A549 (cell line): ENCODE data around the gene RBM10. TPM values are rescaled to one million over a fixed set of nuclear protein-coding genes. Genes with fewer than 3 reads are reported as not detected.

ENCODE experiments used
- ATAC-seq, 2 experiments: fragments of 200-7000 bp in 1 of 2; fragments of >200 bp in 1 of 2; cut with Nextera tagmentation in 1 of 2; cut with Tn5 transposase in 1 of 2; 3 replicates each; pipeline versions ENCODE4 v1.8.0 to v1.9.1; 2018 to 2020; ENCODE audit warnings: mild to moderate bottlenecking in 1 of 2, moderate library complexity in 1 of 2
- CTCF ChIA-PET: fragments of 300-600 bp; sonication (Branson Sonifier 250); formaldehyde crosslinking; extraction: SDS; loops from one replicate; lab custom pipeline; 2021; ENCODE audit warnings: antibody characterized with exemption, inconsistent platforms; lab: Yijun Ruan, JAX
- POLR2A ChIA-PET: fragments of 350-600 bp; formaldehyde crosslinking; extraction: SDS; loops from one replicate; lab custom pipeline; 2021; ENCODE audit warnings: antibody characterized with exemption, inconsistent platforms; lab: Yijun Ruan, JAX
- DNase-seq, 2 experiments: peaks; one replicate each; pipeline versions ENCODE4 v3.0.0 to v3.0.0-alpha.2; 2011 to 2016; ENCODE audit warnings: low read depth in 1 of 2, low spot score in 1 of 2
- FAIRE-seq: peaks from 2 replicates; lab custom pipeline; 2011; peaks lifted over from hg19 to GRCh38; lab: Jason Lieb, UNC
- H3K27ac ChIP-seq, 2 experiments: fragments of >200 bp; sonication (Bioruptor Twin); formaldehyde crosslinking; 3 replicates each; pipeline ENCODE4 v1.5.1; 2016 to 2017
- H3K4me1 ChIP-seq: fragments of >200 bp; sonication (Bioruptor Twin); formaldehyde crosslinking; 3 replicates; pipeline ENCODE4 v1.6.1; 2016
- H3K4me2 ChIP-seq: fragments of >200 bp; sonication (Bioruptor Twin); formaldehyde crosslinking; 3 replicates; pipeline ENCODE4 v1.6.1; 2016
- H3K4me3 ChIP-seq: fragments of >200 bp; sonication (Bioruptor Twin); formaldehyde crosslinking; 3 replicates; pipeline ENCODE4 v1.5.1; 2016
- H3K9me3 ChIP-seq: fragments of >200 bp; sonication (Bioruptor Twin); formaldehyde crosslinking; 3 replicates; pipeline ENCODE4 v1.6.1; 2016
- BHLHE40 ChIP-seq: IDR thresholded peaks from 2 replicates; pipeline ENCODE4 v1.6.1; 2012; ENCODE audit warnings: low read depth, low read length, inconsistent platforms
- CBX2 ChIP-seq: fragments of 200-600 bp; sonication (generic); IDR thresholded peaks from 2 replicates; pipeline ENCODE4 v1.6.1; 2016; ENCODE audit warnings: low read depth, mild to moderate bottlenecking, borderline replicate concordance
- CBX8 ChIP-seq: fragments of 200-600 bp; sonication (generic); IDR thresholded peaks from 2 replicates; pipeline ENCODE4 v1.6.1; 2016
- CEBPB ChIP-seq, 2 experiments: fragments of >200 bp in 1 of 2; sonication (Bioruptor Twin) in 1 of 2; formaldehyde crosslinking in 1 of 2; IDR thresholded peaks; 2 replicates each; pipeline ENCODE4 v1.6.1; 2012 to 2016
- CHD2 ChIP-seq: fragments of 150-350 bp; IDR thresholded peaks from 2 replicates; pipeline ENCODE4 v1.6.1; 2014; ENCODE audit warnings: low read length; ENCODE audit not compliant: partially characterized antibody
- CHD4 ChIP-seq: fragments of 200-600 bp; sonication (generic); IDR thresholded peaks from 2 replicates; pipeline ENCODE4 v1.6.1; 2016; ENCODE audit warnings: antibody characterized with exemption, mild to moderate bottlenecking, borderline replicate concordance
- EHMT2 ChIP-seq: fragments of 200-600 bp; sonication (generic); IDR thresholded peaks from 2 replicates; pipeline ENCODE4 v1.6.1; 2016; ENCODE audit warnings: antibody characterized with exemption, low read depth, mild to moderate bottlenecking, moderate library complexity
- EP300 ChIP-seq, 2 experiments: fragments of >200 bp; sonication (Bioruptor Twin); formaldehyde crosslinking; IDR thresholded peaks; 2 replicates in 1 of 2; 3 replicates in 1 of 2; pipeline ENCODE4 v1.6.1; 2016 to 2017
- ESRRA ChIP-seq: fragments of 150-350 bp; IDR thresholded peaks from 2 replicates; pipeline ENCODE4 v1.6.1; 2014; ENCODE audit warnings: mild to moderate bottlenecking, low read length, borderline replicate concordance
- FOXS1 ChIP-seq: fragments of 250-450 bp; sonication (Bioruptor Pico); IDR thresholded peaks from 2 replicates; pipeline ENCODE4 v1.5.0; 2020; ENCODE audit warnings: mild to moderate bottlenecking, moderate library complexity
- GATA3 ChIP-seq: IDR thresholded peaks from 2 replicates; pipeline ENCODE4 v1.6.1; 2012; ENCODE audit warnings: borderline replicate concordance
- HOXB13 ChIP-seq: fragments of 250-450 bp; sonication (Bioruptor Pico); IDR thresholded peaks from 2 replicates; pipeline ENCODE4 v1.5.0; 2020; ENCODE audit warnings: low read depth, mild to moderate bottlenecking, moderate library complexity
- JUNB ChIP-seq: fragments of >200 bp; sonication (Bioruptor Twin); formaldehyde crosslinking; IDR thresholded peaks from 2 replicates; pipeline ENCODE4 v1.6.1; 2016
- MAFK ChIP-seq: fragments of 450-650 bp; IDR thresholded peaks from 2 replicates; pipeline ENCODE4 v1.6.1; 2014; ENCODE audit not compliant: partially characterized antibody
- MYC ChIP-seq: IDR thresholded peaks from 2 replicates; pipeline ENCODE4 v1.6.1; 2012; ENCODE audit warnings: mild to moderate bottlenecking, inconsistent platforms, low read length, improper control_type of control experiment, borderline replicate concordance
- RCOR1 ChIP-seq: fragments of 150-350 bp; IDR thresholded peaks from 2 replicates; pipeline ENCODE4 v1.6.1; 2014; ENCODE audit warnings: antibody characterized with exemption, low read length, low read depth
- RFX5 ChIP-seq: fragments of 450-650 bp; IDR thresholded peaks from 2 replicates; pipeline ENCODE4 v1.7.1; 2014; ENCODE audit warnings: antibody characterized with exemption, mild to moderate bottlenecking, moderate library complexity
- RNF2 ChIP-seq: fragments of 200-600 bp; sonication (generic); IDR thresholded peaks from 2 replicates; pipeline ENCODE4 v1.6.1; 2016; ENCODE audit warnings: low read depth, mild to moderate bottlenecking, antibody characterized with exemption, moderate library complexity, borderline replicate concordance
- SMC3 ChIP-seq: fragments of >200 bp; sonication (Bioruptor Twin); formaldehyde crosslinking; IDR thresholded peaks from 3 replicates; pipeline ENCODE4 v1.6.1; 2018; ENCODE audit warnings: inconsistent platforms
- ZFP36 ChIP-seq: fragments of 450-650 bp; IDR thresholded peaks from 2 replicates; pipeline ENCODE4 v1.6.1; 2014; ENCODE audit warnings: borderline replicate concordance; ENCODE audit not compliant: partially characterized antibody
- ZSCAN20 ChIP-seq: fragments of 250-450 bp; sonication (Bioruptor Pico); IDR thresholded peaks from 2 replicates; pipeline ENCODE4 v1.8.0; 2022; ENCODE audit warnings: mild to moderate bottlenecking, moderate library complexity
- WGBS: methylation state at CpG from one replicate; pipeline ENCODE4 v1.1.6; 2017; ENCODE audit errors: missing lambda C conversion rate; 5-methylcytosine and 5-hydroxymethylcytosine counted together
- polyA plus RNA-seq, 4 experiments: library from polyadenylated mRNA; depleted of rRNA in 3 of 4; stranded (reverse); fragments of >200 nt; fragmentation: RNase III in 1 of 4; extraction: RNeasy Plus Mini Kit Qiagen cat#74134 plus additional on column Dnase treatment in 1 of 4; gene quantifications; 2 replicates in 3 of 4; 3 replicates in 1 of 4; pipeline ENCODE4 v1.2.3, GENCODE V29; 2011 to 2017
- TF ChIP-seq, protein P1 (sequence below): fragments of >200 bp; sonication (Bioruptor Twin); formaldehyde crosslinking; IDR thresholded peaks from 3 replicates; pipeline ENCODE4 v1.6.1; 2016
- TF ChIP-seq, protein P2 (sequence below): fragments of >200 bp; sonication (Bioruptor Twin); formaldehyde crosslinking; IDR thresholded peaks from 2 replicates; pipeline ENCODE4 v1.6.1; 2016
- TF ChIP-seq, protein P3 (sequence below): fragments of 250-450 bp; sonication (Bioruptor Pico); IDR thresholded peaks from 2 replicates; pipeline ENCODE4 v1.5.0; 2020; ENCODE audit warnings: low read depth, mild to moderate bottlenecking, moderate library complexity
- TF ChIP-seq, protein P4 (sequence below): fragments of 200-600 bp; sonication (generic); IDR thresholded peaks from 2 replicates; pipeline ENCODE4 v1.6.1; 2016; ENCODE audit warnings: antibody characterized with exemption, mild to moderate bottlenecking, moderate library complexity
- TF ChIP-seq, protein P5 (sequence below): IDR thresholded peaks from 2 replicates; pipeline ENCODE4 v1.6.1; 2012
- TF ChIP-seq, protein P6 (sequence below): fragments of 450-650 bp; IDR thresholded peaks from 2 replicates; pipeline ENCODE4 v1.6.1; 2014; ENCODE audit warnings: antibody characterized with exemption

The RBM10 gene
- polyA plus RNA-seq, 2 of the 4 experiments (the other 2 are of a cell fraction), result 21.1 to 29.8 TPM

DNA sequence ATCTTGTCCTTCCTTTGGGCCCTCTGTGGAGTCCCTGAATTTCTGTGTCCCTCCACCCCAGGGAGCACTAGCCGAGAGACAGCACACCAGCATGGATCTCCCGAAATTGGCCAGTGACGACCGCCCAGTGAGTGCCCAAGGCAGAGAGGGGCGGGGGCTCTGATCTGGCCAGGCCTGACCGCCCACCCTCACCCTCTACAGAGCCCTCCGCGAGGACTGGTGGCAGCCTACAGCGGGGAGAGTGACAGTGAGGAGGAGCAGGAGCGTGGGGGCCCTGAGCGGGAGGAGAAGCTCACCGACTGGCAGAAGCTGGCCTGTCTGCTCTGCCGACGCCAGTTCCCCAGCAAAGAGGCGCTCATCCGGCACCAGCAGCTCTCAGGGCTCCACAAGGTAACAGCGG lies 40.2 kb downstream of the RBM10 start:
- no peaks in the 10 kb centered on the region for H3K9me3 ChIP-seq
- no peak for DNase-seq
- 93% methylated on average over 12 of the region's 17 CpGs for WGBS

DNA sequence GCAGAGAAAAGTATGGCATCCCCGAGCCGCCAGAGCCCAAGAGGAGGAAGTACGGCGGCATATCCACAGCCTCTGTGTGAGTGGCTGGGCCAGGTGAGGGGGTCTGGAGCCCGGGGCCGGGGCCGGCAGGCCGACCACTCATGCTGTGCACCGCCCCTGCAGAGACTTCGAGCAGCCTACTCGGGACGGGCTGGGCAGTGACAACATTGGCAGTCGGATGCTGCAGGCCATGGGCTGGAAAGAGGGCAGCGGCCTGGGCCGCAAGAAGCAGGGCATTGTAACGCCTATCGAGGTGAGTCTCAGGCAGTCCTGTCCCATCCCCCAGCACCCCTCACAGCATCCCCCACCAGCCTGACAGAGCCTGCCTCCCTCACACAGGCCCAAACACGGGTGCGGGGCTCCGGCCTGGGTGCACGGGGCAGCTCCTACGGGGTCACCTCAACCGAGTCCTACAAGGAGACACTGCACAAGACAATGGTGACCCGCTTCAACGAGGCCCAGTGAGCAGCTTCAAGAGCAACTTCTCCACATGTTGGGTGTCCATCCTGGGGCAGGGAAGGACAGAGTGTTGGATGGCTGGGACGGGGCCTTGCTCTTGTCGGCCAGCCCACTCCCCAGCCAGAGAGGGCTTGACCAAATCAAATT lies 41.2 kb downstream of the RBM10 start:
- no peak overlapping the region for H3K4me2 ChIP-seq
- no peaks in the 10 kb centered on the region for H3K4me1 ChIP-seq
- FAIRE-seq (no peak), ATAC-seq (no peak), DNase-seq (no peak)
- no peak for TF ChIP-seq RCOR1
- TF ChIP-seq ZFP36, result no peak
- no peak for TF ChIP-seq CEBPB (IDR thresholded peaks at IDR 0.05)
- TF ChIP-seq, protein P1, sequence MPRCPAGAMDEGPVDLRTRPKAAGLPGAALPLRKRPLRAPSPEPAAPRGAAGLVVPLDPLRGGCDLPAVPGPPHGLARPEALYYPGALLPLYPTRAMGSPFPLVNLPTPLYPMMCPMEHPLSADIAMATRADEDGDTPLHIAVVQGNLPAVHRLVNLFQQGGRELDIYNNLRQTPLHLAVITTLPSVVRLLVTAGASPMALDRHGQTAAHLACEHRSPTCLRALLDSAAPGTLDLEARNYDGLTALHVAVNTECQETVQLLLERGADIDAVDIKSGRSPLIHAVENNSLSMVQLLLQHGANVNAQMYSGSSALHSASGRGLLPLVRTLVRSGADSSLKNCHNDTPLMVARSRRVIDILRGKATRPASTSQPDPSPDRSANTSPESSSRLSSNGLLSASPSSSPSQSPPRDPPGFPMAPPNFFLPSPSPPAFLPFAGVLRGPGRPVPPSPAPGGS, result no peak
- TF ChIP-seq BHLHE40, result no peak
- TF ChIP-seq, protein P2, sequence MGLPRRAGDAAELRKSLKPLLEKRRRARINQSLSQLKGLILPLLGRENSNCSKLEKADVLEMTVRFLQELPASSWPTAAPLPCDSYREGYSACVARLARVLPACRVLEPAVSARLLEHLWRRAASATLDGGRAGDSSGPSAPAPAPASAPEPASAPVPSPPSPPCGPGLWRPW, result no peak
- TF ChIP-seq JUNB, result no peak
- no peak for TF ChIP-seq CHD2
- TF ChIP-seq GATA3, result no peak
- TF ChIP-seq RFX5, result no peak
- TF ChIP-seq, protein P3, sequence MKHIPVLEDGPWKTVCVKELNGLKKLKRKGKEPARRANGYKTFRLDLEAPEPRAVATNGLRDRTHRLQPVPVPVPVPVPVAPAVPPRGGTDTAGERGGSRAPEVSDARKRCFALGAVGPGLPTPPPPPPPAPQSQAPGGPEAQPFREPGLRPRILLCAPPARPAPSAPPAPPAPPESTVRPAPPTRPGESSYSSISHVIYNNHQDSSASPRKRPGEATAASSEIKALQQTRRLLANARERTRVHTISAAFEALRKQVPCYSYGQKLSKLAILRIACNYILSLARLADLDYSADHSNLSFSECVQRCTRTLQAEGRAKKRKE (CRISPR knock-in tag), result no peak
- TF ChIP-seq MAFK, result no peak
- no peak for TF ChIP-seq MYC
- TF ChIP-seq ZSCAN20 (CRISPR knock-in tag), result no peak
- TF ChIP-seq, protein P4, sequence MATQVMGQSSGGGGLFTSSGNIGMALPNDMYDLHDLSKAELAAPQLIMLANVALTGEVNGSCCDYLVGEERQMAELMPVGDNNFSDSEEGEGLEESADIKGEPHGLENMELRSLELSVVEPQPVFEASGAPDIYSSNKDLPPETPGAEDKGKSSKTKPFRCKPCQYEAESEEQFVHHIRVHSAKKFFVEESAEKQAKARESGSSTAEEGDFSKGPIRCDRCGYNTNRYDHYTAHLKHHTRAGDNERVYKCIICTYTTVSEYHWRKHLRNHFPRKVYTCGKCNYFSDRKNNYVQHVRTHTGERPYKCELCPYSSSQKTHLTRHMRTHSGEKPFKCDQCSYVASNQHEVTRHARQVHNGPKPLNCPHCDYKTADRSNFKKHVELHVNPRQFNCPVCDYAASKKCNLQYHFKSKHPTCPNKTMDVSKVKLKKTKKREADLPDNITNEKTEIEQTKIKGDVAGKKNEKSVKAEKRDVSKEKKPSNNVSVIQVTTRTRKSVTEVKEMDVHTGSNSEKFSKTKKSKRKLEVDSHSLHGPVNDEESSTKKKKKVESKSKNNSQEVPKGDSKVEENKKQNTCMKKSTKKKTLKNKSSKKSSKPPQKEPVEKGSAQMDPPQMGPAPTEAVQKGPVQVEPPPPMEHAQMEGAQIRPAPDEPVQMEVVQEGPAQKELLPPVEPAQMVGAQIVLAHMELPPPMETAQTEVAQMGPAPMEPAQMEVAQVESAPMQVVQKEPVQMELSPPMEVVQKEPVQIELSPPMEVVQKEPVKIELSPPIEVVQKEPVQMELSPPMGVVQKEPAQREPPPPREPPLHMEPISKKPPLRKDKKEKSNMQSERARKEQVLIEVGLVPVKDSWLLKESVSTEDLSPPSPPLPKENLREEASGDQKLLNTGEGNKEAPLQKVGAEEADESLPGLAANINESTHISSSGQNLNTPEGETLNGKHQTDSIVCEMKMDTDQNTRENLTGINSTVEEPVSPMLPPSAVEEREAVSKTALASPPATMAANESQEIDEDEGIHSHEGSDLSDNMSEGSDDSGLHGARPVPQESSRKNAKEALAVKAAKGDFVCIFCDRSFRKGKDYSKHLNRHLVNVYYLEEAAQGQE, result no peak
- no peak for TF ChIP-seq FOXS1 (CRISPR knock-in tag)
- no peak for TF ChIP-seq EHMT2
- no peak for TF ChIP-seq EP300 (IDR thresholded peaks at IDR 0.05)
- CTCF ChIA-PET, result interaction anchor here (1.3 to 1.6 kb wide), 2 partner anchors 337 kb away, joined by 3 read pairs; no protein-coding TSS in a partner anchor
- no peak overlapping the region for H3K4me3 ChIP-seq
- POLR2A ChIA-PET, result no interaction called here
- no peak overlapping the region for H3K27ac ChIP-seq
- no peaks in the 10 kb centered on the region for H3K9me3 ChIP-seq
- 89% methylated on average over 19 of the region's 27 CpGs for WGBS

More for the DNA sequence above, 40.2 kb downstream of the RBM10 start:
- ATAC-seq (no peak), FAIRE-seq (no peak)
- ChIA-PET POLR2A (no interaction called here), CTCF (interaction anchor here (0.7 to 1.6 kb wide), 2 partner anchors 9 to 338 kb away, joined by 3 read pairs; no protein-coding TSS in a partner anchor)
- Histone ChIP-seq H3K4me2 (no peak overlapping the region), H3K4me3 (no peak overlapping the region), H3K27ac (no peak overlapping the region), H3K4me1 (no peaks in the 10 kb centered on the region)
- TF ChIP-seq CBX8 (no peak), CBX2 (no peak), SMC3 (no peak), CEBPB (IDR thresholded peaks at IDR 0.05) (no peak), ESRRA (no peak), BHLHE40 (no peak), EHMT2 (no peak), EP300 (IDR thresholded peaks at IDR 0.05) (no peak), CHD4 (no peak), HOXB13 (CRISPR knock-in tag) (no peak), RNF2 (no peak)
- TF ChIP-seq, protein P5, sequence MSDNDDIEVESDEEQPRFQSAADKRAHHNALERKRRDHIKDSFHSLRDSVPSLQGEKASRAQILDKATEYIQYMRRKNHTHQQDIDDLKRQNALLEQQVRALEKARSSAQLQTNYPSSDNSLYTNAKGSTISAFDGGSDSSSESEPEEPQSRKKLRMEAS, result no peak
- TF ChIP-seq, protein P3 (CRISPR knock-in tag), result no peak
- TF ChIP-seq, protein P6, sequence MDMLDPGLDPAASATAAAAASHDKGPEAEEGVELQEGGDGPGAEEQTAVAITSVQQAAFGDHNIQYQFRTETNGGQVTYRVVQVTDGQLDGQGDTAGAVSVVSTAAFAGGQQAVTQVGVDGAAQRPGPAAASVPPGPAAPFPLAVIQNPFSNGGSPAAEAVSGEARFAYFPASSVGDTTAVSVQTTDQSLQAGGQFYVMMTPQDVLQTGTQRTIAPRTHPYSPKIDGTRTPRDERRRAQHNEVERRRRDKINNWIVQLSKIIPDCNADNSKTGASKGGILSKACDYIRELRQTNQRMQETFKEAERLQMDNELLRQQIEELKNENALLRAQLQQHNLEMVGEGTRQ, result no peak
